HCT116 (cell line): ENCODE data around the gene TMEM209. TPM values are rescaled to one million over a fixed set of nuclear protein-coding genes. Genes with fewer than 3 reads are reported as not detected.

ENCODE experiments used
- ATAC-seq: fragments of 200-7000 bp; cut with Tn5 transposase; 2 replicates; pipeline ENCODE4 v1.9.1; 2020; ENCODE audit warnings: mild to moderate bottlenecking, moderate library complexity
- BruUV-seq: library from RNA; stranded (reverse); fragments of 400-500 nt; replicated peaks from 2 replicates; lab custom pipeline; 2021; lab: Mats Ljungman, UMichigan
- CTCF ChIA-PET: fragments of 300-600 bp; sonication (Branson Sonifier 250); formaldehyde crosslinking; loops from one replicate; lab custom pipeline; 2021; ENCODE audit warnings: antibody characterized with exemption; lab: Charles Lee
- POLR2A ChIA-PET: fragments of 300-600, 350-600 bp; sonication (Branson Sonifier 250); formaldehyde crosslinking; loops from one replicate; lab custom pipeline; 2021; ENCODE audit warnings: antibody characterized with exemption; lab: Charles Lee
- RAD21 ChIA-PET, 2 experiments: fragments of 300-600 bp; sonication (Branson Sonifier 250); formaldehyde crosslinking; loops; one replicate each; lab custom pipeline; 2023; ENCODE audit warnings: low total read pairs in 2 of 2; ENCODE audit not compliant: uncharacterized antibody in 2 of 2, unreplicated experiment in 2 of 2, low non-redundant PET in 1 of 2; lab: Charles Lee
- DNase-seq: peaks from one replicate; pipeline ENCODE4 v3.0.0-alpha.2; 2010; ENCODE audit warnings: low read depth, low spot score
- H2AFZ ChIP-seq: fragments of 200-600 bp; shearing (Covaris generic), sonication (generic); 2 replicates; pipeline ENCODE4 v1.6.1; 2017; ENCODE audit warnings: low read depth, mixed run types, mixed read lengths, antibody characterized with exemption, low read length; ENCODE audit not compliant: poor library complexity, severe bottlenecking
- H3K27ac ChIP-seq: 2 replicates; pipeline ENCODE4 v1.5.1; 2012; ENCODE audit warnings: low read depth, low read length
- H3K27me3 ChIP-seq: fragments of 200-600 bp; sonication (generic); 2 replicates; pipeline ENCODE4 v1.6.1; 2016; ENCODE audit warnings: mixed run types, low read length, mixed read lengths; ENCODE audit not compliant: insufficient read depth
- H3K36me3 ChIP-seq, 2 experiments: fragments of 200-500 bp in 1 of 2; fragments of 200-600 bp in 1 of 2; sonication (Bioruptor generic) in 1 of 2; sonication (generic) in 1 of 2; 2 replicates each; pipeline versions ENCODE4 v1.5.1 to v1.6.1; 2014 to 2016; ENCODE audit warnings: low read length in 2 of 2, inconsistent platforms in 1 of 2, mixed read lengths in 1 of 2, mixed run types in 1 of 2; ENCODE audit not compliant: insufficient read depth in 2 of 2, control insufficient read depth in 1 of 2
- H3K4me1 ChIP-seq, 2 experiments: fragments of 200-600 bp in 1 of 2; sonication (generic) in 1 of 2; 2 replicates each; pipeline versions ENCODE4 v1.5.1 to v1.6.1; 2012 to 2017; ENCODE audit warnings: low read length in 2 of 2, inconsistent platforms in 1 of 2, mild to moderate bottlenecking in 1 of 2, mixed read lengths in 1 of 2, mixed run types in 1 of 2, moderate library complexity in 1 of 2; ENCODE audit not compliant: insufficient read depth in 2 of 2, control insufficient read depth in 1 of 2
- H3K4me2 ChIP-seq: fragments of 200-600 bp; sonication (generic); 2 replicates; pipeline ENCODE4 v1.6.1; 2017; ENCODE audit warnings: mixed run types, low read length, mixed read lengths
- H3K4me3 ChIP-seq, 2 experiments: fragments of 200-600 bp in 1 of 2; sonication (generic) in 1 of 2; replicated peaks in 1 of 2; 2 replicates each; pipeline ENCODE4 v1.5.1; 2011 to 2016; ENCODE audit warnings: low read length in 2 of 2, control low read depth in 1 of 2, low read depth in 1 of 2, mild to moderate bottlenecking in 1 of 2, mixed read lengths in 1 of 2, mixed run types in 1 of 2
- H3K79me2 ChIP-seq: fragments of 200-600 bp; sonication (generic); 2 replicates; pipeline ENCODE4 v1.6.1; 2017; ENCODE audit warnings: mild to moderate bottlenecking, mixed run types, low read length, moderate library complexity, mixed read lengths; ENCODE audit not compliant: insufficient read depth
- H3K9ac ChIP-seq: fragments of 200-600 bp; sonication (generic); 2 replicates; pipeline ENCODE4 v1.6.1; 2016; ENCODE audit warnings: low read length, mixed read lengths
- H3K9me2 ChIP-seq: fragments of 200-600 bp; sonication (generic), shearing (Covaris generic); 2 replicates; pipeline ENCODE4 v1.6.1; 2017; ENCODE audit warnings: mixed run types, mild to moderate bottlenecking, moderate library complexity; ENCODE audit not compliant: insufficient read depth
- H3K9me3 ChIP-seq, 2 experiments: fragments of 200-500 bp in 1 of 2; fragments of 200-600 bp in 1 of 2; sonication (Bioruptor generic) in 1 of 2; sonication (generic) in 1 of 2; 2 replicates each; pipeline ENCODE4 v1.6.1; 2014 to 2017; ENCODE audit warnings: low read length in 2 of 2, mixed read lengths in 2 of 2, inconsistent platforms in 1 of 2, low read depth in 1 of 2, mild to moderate bottlenecking in 1 of 2, mixed run types in 1 of 2, moderate library complexity in 1 of 2; ENCODE audit not compliant: control insufficient read depth in 1 of 2, insufficient read depth in 1 of 2
- H4K20me1 ChIP-seq: fragments of 200-600 bp; sonication (generic), shearing (Covaris generic); 2 replicates; pipeline ENCODE4 v1.6.1; 2017; ENCODE audit warnings: mixed run types, mild to moderate bottlenecking, moderate library complexity; ENCODE audit not compliant: insufficient read depth
- EZH2 ChIP-seq: fragments of 200-600 bp; sonication (generic); IDR thresholded peaks from 2 replicates; pipeline ENCODE4 v1.6.1; 2017; ENCODE audit warnings: antibody characterized with exemption, mixed run types
- EZH2phosphoT487 ChIP-seq: fragments of 200-600 bp; IDR thresholded peaks from 2 replicates; pipeline ENCODE4 v1.6.1; 2018; ENCODE audit warnings: antibody characterized with exemption, borderline replicate concordance
- FOSL1 ChIP-seq: IDR thresholded peaks from 2 replicates; pipeline ENCODE4 v1.6.1; 2012; ENCODE audit warnings: low read depth
- JUND ChIP-seq: IDR thresholded peaks from 2 replicates; pipeline ENCODE4 v1.6.1; 2012
- POLR2AphosphoS5 ChIP-seq: IDR thresholded peaks from 2 replicates; pipeline ENCODE4 v1.6.1; 2011; ENCODE audit warnings: mild to moderate bottlenecking, low read depth, low read length, moderate library complexity
- REST ChIP-seq: IDR thresholded peaks from 2 replicates; pipeline ENCODE4 v1.6.1; 2012; ENCODE audit warnings: low read depth
- SRF ChIP-seq: IDR thresholded peaks from 2 replicates; pipeline ENCODE4 v1.6.1; 2012; ENCODE audit warnings: low read depth
- YY1 ChIP-seq: IDR thresholded peaks from 2 replicates; pipeline ENCODE4 v1.6.1; 2011; ENCODE audit warnings: low read length, low read depth, moderate library complexity, mild to moderate bottlenecking; ENCODE audit not compliant: insufficient replicate concordance; ENCODE audit errors: extremely low read depth
- ZFX ChIP-seq: fragments of 450-650 bp; IDR thresholded peaks from 2 replicates; pipeline ENCODE4 v1.6.1; 2017
- ZNF274 ChIP-seq: fragments of 200-500 bp; sonication (Bioruptor generic); IDR thresholded peaks from 2 replicates; pipeline ENCODE4 v1.6.1; 2014; ENCODE audit warnings: mild to moderate bottlenecking, low read depth, low read length, inconsistent platforms
- intact Hi-C: fragments of 100-400 bp; cut with micrococcal nuclease; formaldehyde crosslinking; loops from 2 replicates; pipeline ENCODE4 v1.10.0; 2022
- total RNA-seq: library from RNA; stranded (reverse); gene quantifications from one replicate; pipeline ENCODE4 v1.2.1, GENCODE V29; 2021; ENCODE audit not compliant: unreplicated experiment

Gene TMEM209
- total RNA-seq, 1 experiment from 2014 or later, result 35.8 TPM

GRCh38 chr7:130129011-130129411 lies 76.2 kb downstream of the TMEM209 start:
- intact Hi-C loops, result no loop called here
- peaks cover 20 to 21% of the 10 kb centered on the region in 2 experiments; a peak in 3 of 4 replicates for H3K36me3 ChIP-seq
- H2AFZ ChIP-seq, result no peak overlapping the region
- no peaks in the 10 kb centered on the region for H3K79me2 ChIP-seq
- no peak overlapping the region for H3K4me2 ChIP-seq
- no peak overlapping the region for H3K9ac ChIP-seq
- no peaks in the 10 kb centered on the region for H3K9me3 ChIP-seq
- no peaks in the 10 kb centered on the region for H3K27me3 ChIP-seq
- ChIA-PET RAD21 (no interaction called here), POLR2A (no interaction called here), CTCF (no interaction called here)
- H4K20me1 ChIP-seq, result no peaks in the 10 kb centered on the region
- no peak overlapping the region for H3K4me3 ChIP-seq
- DNase-seq (no peak), ATAC-seq (no peak)
- TF ChIP-seq YY1 (no peak), REST (no peak), SRF (no peak), EZH2 (no peak), EZH2phosphoT487 (no peak), ZNF274 (no peak), ZFX (no peak), POLR2AphosphoS5 (no peak), JUND (no peak), FOSL1 (no peak)
- no peaks in the 10 kb centered on the region for H3K9me2 ChIP-seq
- H3K4me1 ChIP-seq, result no peaks in the 10 kb centered on the region
- no peak overlapping the region for H3K27ac ChIP-seq
- no TSS peak for BruUV-seq
